Measurements from ENCODE around the gene FAM83G.

The FAM83G gene

DNA sequence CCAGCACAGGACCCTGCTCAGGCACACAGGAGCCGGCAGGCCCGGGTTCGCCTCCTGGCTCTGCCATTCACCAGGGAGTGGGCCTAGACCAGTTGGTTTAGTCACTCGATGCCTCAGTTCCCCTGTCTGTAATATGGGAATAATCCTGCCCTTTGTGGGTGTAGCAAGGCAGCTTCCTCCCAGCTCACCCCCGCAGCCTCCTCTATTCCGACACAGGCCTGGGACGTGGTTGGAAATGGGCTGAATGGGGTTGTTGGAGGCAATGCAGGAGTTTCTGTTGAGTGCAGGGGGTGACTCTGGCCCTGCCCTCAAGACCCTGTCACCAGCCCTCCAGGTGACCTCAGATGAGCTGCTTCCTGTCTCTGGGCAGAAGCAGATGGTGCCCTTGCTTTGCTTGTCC, 32.8 kb downstream of the FAM83G start:
- H3K27ac ChIP-seq (ENCODE audit: poor library complexity, severe bottlenecking), result no peak overlapping the region
- H3K36me3 ChIP-seq (ENCODE audit: low read depth), result peaks cover 57% of the 10 kb centered on the region
- H3K4me3 ChIP-seq (ENCODE audit: severe bottlenecking), result no peak overlapping the region
- peaks cover 29% of the 10 kb centered on the region for H3K4me1 ChIP-seq (ENCODE audit: insufficient read depth, poor library complexity, severe bottlenecking)
- no peaks in the 10 kb centered on the region for H3K27me3 ChIP-seq (ENCODE audit: insufficient read depth, poor library complexity, severe bottlenecking)
- TF ChIP-seq, protein P1, sequence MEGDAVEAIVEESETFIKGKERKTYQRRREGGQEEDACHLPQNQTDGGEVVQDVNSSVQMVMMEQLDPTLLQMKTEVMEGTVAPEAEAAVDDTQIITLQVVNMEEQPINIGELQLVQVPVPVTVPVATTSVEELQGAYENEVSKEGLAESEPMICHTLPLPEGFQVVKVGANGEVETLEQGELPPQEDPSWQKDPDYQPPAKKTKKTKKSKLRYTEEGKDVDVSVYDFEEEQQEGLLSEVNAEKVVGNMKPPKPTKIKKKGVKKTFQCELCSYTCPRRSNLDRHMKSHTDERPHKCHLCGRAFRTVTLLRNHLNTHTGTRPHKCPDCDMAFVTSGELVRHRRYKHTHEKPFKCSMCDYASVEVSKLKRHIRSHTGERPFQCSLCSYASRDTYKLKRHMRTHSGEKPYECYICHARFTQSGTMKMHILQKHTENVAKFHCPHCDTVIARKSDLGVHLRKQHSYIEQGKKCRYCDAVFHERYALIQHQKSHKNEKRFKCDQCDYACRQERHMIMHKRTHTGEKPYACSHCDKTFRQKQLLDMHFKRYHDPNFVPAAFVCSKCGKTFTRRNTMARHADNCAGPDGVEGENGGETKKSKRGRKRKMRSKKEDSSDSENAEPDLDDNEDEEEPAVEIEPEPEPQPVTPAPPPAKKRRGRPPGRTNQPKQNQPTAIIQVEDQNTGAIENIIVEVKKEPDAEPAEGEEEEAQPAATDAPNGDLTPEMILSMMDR (IDR thresholded peaks at IDR 0.05; ENCODE audit: poor library complexity, severe bottlenecking), result no peak
- no peak for ATAC-seq (ENCODE audit: low read depth)
- H3K9me3 ChIP-seq (ENCODE audit: severe bottlenecking), result no peaks in the 10 kb centered on the region
- DNase-seq (ENCODE audit: low spot score), result no peak

- Histone ChIP-seq H3K27me3 (ENCODE audit: insufficient read depth, poor library complexity, severe bottlenecking) (no peaks in the 10 kb centered on the region), H3K4me1 (ENCODE audit: insufficient read depth, poor library complexity, severe bottlenecking) (peaks cover 29% of the 10 kb centered on the region)
These were observed 33.7 kb downstream of the FAM83G start for GRCh38 chr17:18970582-18971480.

DNA sequence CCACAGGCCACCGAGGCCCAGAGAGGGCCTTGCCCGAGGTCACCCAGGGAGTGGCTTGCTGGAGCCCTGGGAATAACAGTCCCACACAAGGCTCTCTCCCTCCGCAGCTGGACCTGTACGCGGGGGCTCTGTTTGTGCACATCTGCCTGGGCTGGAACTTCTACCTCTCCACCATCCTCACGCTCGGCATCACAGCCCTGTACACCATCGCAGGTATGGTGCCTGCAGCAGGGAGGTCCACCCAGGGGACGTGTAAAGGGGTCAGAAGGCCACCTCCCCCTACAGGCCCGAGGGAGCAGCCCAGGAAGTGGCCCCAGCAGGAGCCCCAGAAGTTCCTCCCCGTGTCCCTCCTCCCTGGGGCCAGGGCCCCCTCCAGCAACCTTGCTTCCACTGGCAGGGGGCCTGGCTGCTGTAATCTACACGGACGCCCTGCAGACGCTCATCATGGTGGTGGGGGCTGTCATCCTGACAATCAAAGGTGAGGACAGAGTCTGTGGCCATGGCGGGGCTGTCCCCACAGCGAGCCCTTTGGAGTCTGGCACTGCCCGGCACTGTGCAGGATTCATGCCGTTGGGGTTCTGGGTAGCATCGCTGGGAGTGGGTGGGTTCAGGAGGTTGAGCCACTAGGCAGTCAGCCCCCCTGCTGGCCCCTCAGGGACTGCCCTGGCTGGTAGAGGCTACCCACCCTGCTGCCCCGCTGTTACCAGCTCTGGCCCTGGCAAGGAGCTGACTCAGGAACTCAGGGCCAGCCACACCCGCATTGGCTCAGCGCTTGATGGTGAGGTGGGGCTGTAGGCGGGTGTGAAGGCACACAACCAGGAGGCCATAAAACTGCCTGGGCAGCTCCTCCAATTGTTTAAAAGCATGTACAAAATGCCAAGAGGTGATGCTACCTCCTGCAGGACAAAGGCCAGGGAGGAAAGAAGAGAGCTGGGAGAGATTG, 35.3 kb downstream of the FAM83G start:
- H3K4me1 ChIP-seq (ENCODE audit: insufficient read depth, poor library complexity, severe bottlenecking), result peaks cover 29% of the 10 kb centered on the region
- H3K36me3 ChIP-seq (ENCODE audit: low read depth), result peaks cover 34% of the 10 kb centered on the region
- peak overlapping the region; percentile 67 for H3K27ac ChIP-seq (ENCODE audit: poor library complexity, severe bottlenecking)
- no peaks in the 10 kb centered on the region for H3K27me3 ChIP-seq (ENCODE audit: insufficient read depth, poor library complexity, severe bottlenecking)
- no peaks in the 10 kb centered on the region for H3K9me3 ChIP-seq (ENCODE audit: severe bottlenecking)
- TF ChIP-seq, protein P1 (IDR thresholded peaks at IDR 0.05; ENCODE audit: poor library complexity, severe bottlenecking), result no peak
- no peak for DNase-seq (ENCODE audit: low spot score)
- peak; percentile 81 for ATAC-seq (ENCODE audit: low read depth)
- no peak overlapping the region for H3K4me3 ChIP-seq (ENCODE audit: severe bottlenecking)

More at GRCh38 chr17:18970582-18971480, 33.7 kb downstream of the FAM83G start:
- no peak for DNase-seq (ENCODE audit: low spot score)
- no peak overlapping the region for H3K27ac ChIP-seq (ENCODE audit: poor library complexity, severe bottlenecking)
- TF ChIP-seq, protein P1 (IDR thresholded peaks at IDR 0.05; ENCODE audit: poor library complexity, severe bottlenecking), result no peak
- peaks cover 50% of the 10 kb centered on the region for H3K36me3 ChIP-seq (ENCODE audit: low read depth)
- no peaks in the 10 kb centered on the region for H3K9me3 ChIP-seq (ENCODE audit: severe bottlenecking)
- ATAC-seq (ENCODE audit: low read depth), result no peak
- no peak overlapping the region for H3K4me3 ChIP-seq (ENCODE audit: severe bottlenecking)

DNA sequence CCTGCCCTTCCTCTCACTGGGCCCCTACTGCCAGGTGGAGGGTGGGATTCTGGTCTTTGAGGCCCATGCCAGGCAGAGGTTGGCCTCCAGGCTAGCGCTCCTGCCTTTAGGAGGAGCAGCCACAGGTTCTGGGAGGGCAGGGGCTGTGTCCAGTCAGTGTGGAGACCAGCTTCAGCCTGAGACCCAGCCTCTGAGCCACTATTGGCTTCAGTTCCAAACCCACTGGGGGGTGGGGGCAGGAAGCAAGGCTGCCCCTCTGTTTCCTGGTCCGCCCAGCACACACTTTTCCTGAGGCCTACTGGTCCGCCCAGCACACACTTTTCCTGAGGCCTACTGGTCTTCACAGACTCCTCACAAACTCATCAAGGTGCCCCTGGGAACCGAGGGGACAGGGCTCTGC, 36.2 kb downstream of the FAM83G start:
- Histone ChIP-seq H3K36me3 (ENCODE audit: low read depth) (peaks cover 30% of the 10 kb centered on the region), H3K4me1 (ENCODE audit: insufficient read depth, poor library complexity, severe bottlenecking) (peaks cover 29% of the 10 kb centered on the region), H3K4me3 (ENCODE audit: severe bottlenecking) (no peak overlapping the region), H3K9me3 (ENCODE audit: severe bottlenecking) (no peaks in the 10 kb centered on the region), H3K27ac (ENCODE audit: poor library complexity, severe bottlenecking) (peak overlapping the region; percentile 67), H3K27me3 (ENCODE audit: insufficient read depth, poor library complexity, severe bottlenecking) (no peaks in the 10 kb centered on the region)
- TF ChIP-seq, protein P1 (IDR thresholded peaks at IDR 0.05; ENCODE audit: poor library complexity, severe bottlenecking), result no peak
- no peak for DNase-seq (ENCODE audit: low spot score)
- ATAC-seq (ENCODE audit: low read depth), result peak; percentile 5; the same call in 1 of the 3 replicates
